Measurements from ENCODE around the gene RAI14. TPM values are rescaled to one million over a fixed set of nuclear protein-coding genes. Genes with fewer than 3 reads are reported as not detected.

The RAI14 gene
- total RNA-seq, 4 donors from 2014 or later, result 16.4 to 32.2 (median 18.8) TPM

- ATAC-seq (ENCODE audit: low FRiP score), result no peak
- no peak for DNase-seq (ENCODE audit: low spot score)
- no peak for TF ChIP-seq CTCF (IDR thresholded peaks at IDR 0.05)
These were observed 7.8 kb downstream of the RAI14 start for GRCh38 chr5:34663771-34664496.

- no peak for TF ChIP-seq CTCF (IDR thresholded peaks at IDR 0.05)
- ATAC-seq (ENCODE audit: low FRiP score) (no peak), DNase-seq (ENCODE audit: low spot score) (no peak)
These were observed 10.4 kb downstream of the RAI14 start for GRCh38 chr5:34666392-34667080.

GRCh38 chr5:34667705-34668104, 11.6 kb downstream of the RAI14 start:
- ATAC-seq (ENCODE audit: low FRiP score) (no peak), DNase-seq (ENCODE audit: low spot score) (no peak)
- no peak for TF ChIP-seq CTCF (IDR thresholded peaks at IDR 0.05)

- no peak for DNase-seq (ENCODE audit: low spot score)
- TF ChIP-seq CTCF (IDR thresholded peaks at IDR 0.05), result no peak
- ATAC-seq (ENCODE audit: low FRiP score), result no peak
These were observed 13.9 kb downstream of the RAI14 start for GRCh38 chr5:34669931-34670516.

- no peak for TF ChIP-seq CTCF (IDR thresholded peaks at IDR 0.05)
- DNase-seq (ENCODE audit: low spot score) (no peak), ATAC-seq (ENCODE audit: low FRiP score) (no peak)
These were observed 16.1 kb downstream of the RAI14 start for GRCh38 chr5:34672196-34672595.

GRCh38 chr5:34673463-34674125, 17.5 kb downstream of the RAI14 start:
- no peak for DNase-seq (ENCODE audit: low spot score)
- no peak for TF ChIP-seq CTCF (IDR thresholded peaks at IDR 0.05)
- peak; percentile 12 for ATAC-seq (ENCODE audit: low FRiP score)

Data from omental fat pad (tissue), 4 donors.